Activated gamma-delta T cell treated with anti-CD3 and anti-CD28 coated beads, Interleukin-2, amount 50 U/mL, for 16 hours (primary cell): ENCODE data around the gene PROSER2.
"Not testable (repeated sequence)": the region's sequence is repeated elsewhere in the genome, so short reads cannot be mapped to it uniquely, and the experiment has no call there.

Experiments
- DNase-seq: peaks from one replicate; pipeline ENCODE4 v3.0.0-alpha.2; 2020; ENCODE audit warnings: low read depth

The PROSER2 gene

GRCh38 chr10:11837372-11838161, 14.4 kb downstream of the PROSER2 start:
- DNase-seq: no peak

- DNase-seq: no peak
Measured at GRCh38 chr10:11838298-11838852, 15.2 kb downstream of the PROSER2 start.

GRCh38 chr10:11841375-11841774, 18.2 kb downstream of the PROSER2 start:
- no peak for DNase-seq

- DNase-seq: no peak
Measured at GRCh38 chr10:11842411-11842810, 19.3 kb downstream of the PROSER2 start.

- DNase-seq: no peak
Measured at GRCh38 chr10:11845113-11845512, 22.0 kb downstream of the PROSER2 start.

GRCh38 chr10:11846542-11846941, 23.4 kb downstream of the PROSER2 start:
- DNase-seq: no peak

GRCh38 chr10:11849277-11849676, 26.1 kb downstream of the PROSER2 start:
- DNase-seq: no peak

- DNase-seq: no peak
Measured at GRCh38 chr10:11849911-11850310, 26.8 kb downstream of the PROSER2 start.

- DNase-seq: no peak
Measured at GRCh38 chr10:11851910-11852309, 28.8 kb downstream of the PROSER2 start.

- not testable (repeated sequence) for DNase-seq
Measured at GRCh38 chr10:11852637-11853036, 29.5 kb downstream of the PROSER2 start.

- no peak for DNase-seq
Measured at GRCh38 chr10:11853468-11853867, 30.3 kb downstream of the PROSER2 start.

GRCh38 chr10:11854301-11854700, 31.1 kb downstream of the PROSER2 start:
- DNase-seq: no peak

GRCh38 chr10:11856089-11856488, 32.9 kb downstream of the PROSER2 start:
- DNase-seq: no peak

GRCh38 chr10:11856678-11857077, 33.5 kb downstream of the PROSER2 start:
- DNase-seq: no peak

GRCh38 chr10:11858093-11858492, 34.9 kb downstream of the PROSER2 start:
- DNase-seq: no peak

- DNase-seq: no peak
Measured at GRCh38 chr10:11861341-11861740, 38.2 kb downstream of the PROSER2 start.

GRCh38 chr10:11861811-11862428, 38.8 kb downstream of the PROSER2 start:
- no peak for DNase-seq

GRCh38 chr10:11863353-11864109, 40.4 kb downstream of the PROSER2 start:
- no peak for DNase-seq

GRCh38 chr10:11864727-11865126, 41.6 kb downstream of the PROSER2 start:
- DNase-seq: no peak

- no peak for DNase-seq
Measured at GRCh38 chr10:11865561-11865960, 42.4 kb downstream of the PROSER2 start.

GRCh38 chr10:11866199-11866925, 43.2 kb downstream of the PROSER2 start:
- DNase-seq: no peak

- DNase-seq: no peak
Measured at GRCh38 chr10:11869219-11869618, 46.1 kb downstream of the PROSER2 start.
